ENCODE measurements around the gene TTC39A. TPM values are rescaled to one million over a fixed set of nuclear protein-coding genes. Genes with fewer than 3 reads are reported as not detected.
"Not testable (repeated sequence)": the region's sequence is repeated elsewhere in the genome, so short reads cannot be mapped to it uniquely, and the experiment has no call there.

Gene TTC39A
- total RNA-seq, 2 donors from 2014 or later: 0.51 to 0.77 TPM

- Mint-ChIP-seq H3K9me3 (no peaks in the 10 kb centered on the region), H3K27me3 (ENCODE audit: low read depth) (peaks cover 34% of the 10 kb centered on the region), H3K4me3 (peak overlapping the region; percentile 54 to 64), H3K27ac (no peak overlapping the region), H3K36me3 (ENCODE audit: insufficient read depth in 2 of 2) (peaks cover 0 to 2% of the 10 kb centered on the region in 2 donors), H3K4me1 (ENCODE audit: low read depth) (peaks cover 14% of the 10 kb centered on the region)
- ATAC-seq (replicated peaks in 1 of 2): peak in 1 of 2 donors; percentile 30
- DNase-seq: no peak
Measured at GRCh38 chr1:51329443-51330325, 678 bp downstream of the TTC39A start.

GRCh38 chr1:51328926-51329325 lies 1.4 kb downstream of the TTC39A start:
- Mint-ChIP-seq H3K27me3 (ENCODE audit: low read depth) (peaks cover 34% of the 10 kb centered on the region), H3K9me3 (no peaks in the 10 kb centered on the region), H3K4me1 (ENCODE audit: low read depth) (peaks cover 14% of the 10 kb centered on the region), H3K27ac (no peak overlapping the region), H3K36me3 (ENCODE audit: insufficient read depth in 2 of 2) (peaks cover 0 to 2% of the 10 kb centered on the region in 2 donors), H3K4me3 (peak overlapping the region; percentile 31 to 54)
- no peak for DNase-seq
- ATAC-seq (replicated peaks in 1 of 2): no peak

GRCh38 chr1:51328279-51328678 lies 2.1 kb downstream of the TTC39A start:
- H3K36me3 Mint-ChIP-seq (ENCODE audit: insufficient read depth in 2 of 2): peaks cover 0 to 2% of the 10 kb centered on the region in 2 donors
- H3K27me3 Mint-ChIP-seq (ENCODE audit: low read depth): peaks cover 38% of the 10 kb centered on the region
- H3K4me3 Mint-ChIP-seq: peak overlapping the region in 1 of 2 donors; percentile 55
- no peak for DNase-seq
- peaks cover 14% of the 10 kb centered on the region for H3K4me1 Mint-ChIP-seq (ENCODE audit: low read depth)
- peaks cover 0 to 2% of the 10 kb centered on the region in 2 donors for H3K9me3 Mint-ChIP-seq
- ATAC-seq (replicated peaks in 1 of 2): no peak
- H3K27ac Mint-ChIP-seq: no peak overlapping the region

GRCh38 chr1:51327386-51327785 lies 3.0 kb downstream of the TTC39A start:
- ATAC-seq (replicated peaks in 1 of 2) (no peak), DNase-seq (no peak)
- H3K9me3 Mint-ChIP-seq: peaks cover 0 to 2% of the 10 kb centered on the region in 2 donors
- H3K27me3 Mint-ChIP-seq (ENCODE audit: low read depth): peaks cover 44% of the 10 kb centered on the region
- no peak overlapping the region for H3K4me3 Mint-ChIP-seq
- no peak overlapping the region for H3K27ac Mint-ChIP-seq
- peaks cover 14% of the 10 kb centered on the region for H3K4me1 Mint-ChIP-seq (ENCODE audit: low read depth)
- peaks cover 0 to 2% of the 10 kb centered on the region in 2 donors for H3K36me3 Mint-ChIP-seq (ENCODE audit: insufficient read depth in 2 of 2)

- Mint-ChIP-seq H3K27ac (no peak overlapping the region), H3K4me3 (no peak overlapping the region)
Measured at GRCh38 chr1:51326839-51327238, 3.5 kb downstream of the TTC39A start.

GRCh38 chr1:51325878-51326755 lies 4.2 kb downstream of the TTC39A start:
- H3K27me3 Mint-ChIP-seq (ENCODE audit: low read depth): peaks cover 36% of the 10 kb centered on the region
- H3K9me3 Mint-ChIP-seq: peaks cover 0 to 2% of the 10 kb centered on the region in 2 donors
- no peak overlapping the region for H3K27ac Mint-ChIP-seq
- peaks cover 0 to under 1% of the 10 kb centered on the region in 2 donors for H3K36me3 Mint-ChIP-seq (ENCODE audit: insufficient read depth in 2 of 2)
- DNase-seq (no peak), ATAC-seq (replicated peaks in 1 of 2) (no peak)
- H3K4me1 Mint-ChIP-seq (ENCODE audit: low read depth): peaks cover 5% of the 10 kb centered on the region
- no peak overlapping the region for H3K4me3 Mint-ChIP-seq

More at GRCh38 chr1:51326839-51327238, 3.5 kb downstream of the TTC39A start:
- Mint-ChIP-seq H3K27me3 (ENCODE audit: low read depth) (peaks cover 43% of the 10 kb centered on the region), H3K4me1 (ENCODE audit: low read depth) (peaks cover 12% of the 10 kb centered on the region), H3K9me3 (peaks cover 0 to 2% of the 10 kb centered on the region in 2 donors), H3K36me3 (ENCODE audit: insufficient read depth in 2 of 2) (peaks cover 0 to 2% of the 10 kb centered on the region in 2 donors)
- DNase-seq: no peak
- no peak for ATAC-seq (replicated peaks in 1 of 2)

GRCh38 chr1:51325391-51325790 lies 5.0 kb downstream of the TTC39A start:
- no peaks in the 10 kb centered on the region for H3K4me1 Mint-ChIP-seq (ENCODE audit: low read depth)
- DNase-seq (no peak), ATAC-seq (replicated peaks in 1 of 2) (no peak)
- no peak overlapping the region for H3K27ac Mint-ChIP-seq
- peaks cover 0 to 2% of the 10 kb centered on the region in 2 donors for H3K9me3 Mint-ChIP-seq
- H3K36me3 Mint-ChIP-seq (ENCODE audit: insufficient read depth in 2 of 2): no peaks in the 10 kb centered on the region
- no peak overlapping the region for H3K4me3 Mint-ChIP-seq
- H3K27me3 Mint-ChIP-seq (ENCODE audit: low read depth): peaks cover 31% of the 10 kb centered on the region

GRCh38 chr1:51325011-51325385 lies 5.4 kb downstream of the TTC39A start:
- peaks cover 31% of the 10 kb centered on the region for H3K27me3 Mint-ChIP-seq (ENCODE audit: low read depth)
- not testable (repeated sequence) for H3K9me3 Mint-ChIP-seq; ATAC-seq (replicated peaks in 1 of 2); DNase-seq; H3K4me3 Mint-ChIP-seq; H3K4me1 Mint-ChIP-seq (ENCODE audit: low read depth); H3K36me3 Mint-ChIP-seq (ENCODE audit: insufficient read depth in 2 of 2); H3K27ac Mint-ChIP-seq

- Mint-ChIP-seq H3K4me1 (ENCODE audit: low read depth) (no peaks in the 10 kb centered on the region), H3K4me3 (no peak overlapping the region), H3K27me3 (ENCODE audit: low read depth) (peaks cover 30% of the 10 kb centered on the region), H3K36me3 (ENCODE audit: insufficient read depth in 2 of 2) (no peaks in the 10 kb centered on the region), H3K27ac (no peak overlapping the region), H3K9me3 (peaks cover 0 to 2% of the 10 kb centered on the region in 2 donors)
- ATAC-seq (replicated peaks in 1 of 2) (no peak), DNase-seq (no peak)
Measured at GRCh38 chr1:51324251-51325010, 5.9 kb downstream of the TTC39A start.

GRCh38 chr1:51323778-51324177 lies 6.6 kb downstream of the TTC39A start:
- Mint-ChIP-seq H3K9me3 (peaks cover 0 to 2% of the 10 kb centered on the region in 2 donors), H3K27ac (no peak overlapping the region), H3K4me3 (no peak overlapping the region), H3K36me3 (ENCODE audit: insufficient read depth in 2 of 2) (no peaks in the 10 kb centered on the region), H3K4me1 (ENCODE audit: low read depth) (no peaks in the 10 kb centered on the region), H3K27me3 (ENCODE audit: low read depth) (peaks cover 24% of the 10 kb centered on the region)
- ATAC-seq (replicated peaks in 1 of 2): no peak
- DNase-seq: no peak

- DNase-seq (no peak), ATAC-seq (replicated peaks in 1 of 2) (no peak)
- Mint-ChIP-seq H3K4me3 (no peak overlapping the region), H3K4me1 (ENCODE audit: low read depth) (no peaks in the 10 kb centered on the region), H3K36me3 (ENCODE audit: insufficient read depth in 2 of 2) (no peaks in the 10 kb centered on the region), H3K27me3 (ENCODE audit: low read depth) (peaks cover 16% of the 10 kb centered on the region), H3K9me3 (peaks cover 0 to 2% of the 10 kb centered on the region in 2 donors), H3K27ac (no peak overlapping the region)
Measured at GRCh38 chr1:51322417-51323101, 7.8 kb downstream of the TTC39A start.

- ATAC-seq (replicated peaks in 1 of 2) (no peak), DNase-seq (no peak)
- Mint-ChIP-seq H3K36me3 (ENCODE audit: insufficient read depth in 2 of 2) (no peaks in the 10 kb centered on the region), H3K4me1 (ENCODE audit: low read depth) (no peaks in the 10 kb centered on the region), H3K4me3 (no peak overlapping the region), H3K27me3 (ENCODE audit: low read depth) (peaks cover 10% of the 10 kb centered on the region), H3K9me3 (peaks cover 0 to 2% of the 10 kb centered on the region in 2 donors), H3K27ac (no peak overlapping the region)
Measured at GRCh38 chr1:51321924-51322280, 8.5 kb downstream of the TTC39A start.

Measured in activated T-cell treated with anti-CD3 and anti-CD28 coated beads, Interleukin-2, amount 50 U/mL, for 72 hours (primary cell).